Stomach (tissue), 9 donors: Measurements from ENCODE around the gene PTPRG. TPM values are rescaled to one million over a fixed set of nuclear protein-coding genes. Genes with fewer than 3 reads are reported as not detected.

Experiments
- DNase-seq, 2 donors: peaks; one replicate each; pipeline versions ENCODE4 v3.0.0 to v3.0.0-alpha.2; 2013 to 2019
- H3K27ac ChIP-seq, 5 donors: fragments of 200-600 bp in 4 of 5; sonication (generic) in 4 of 5; one replicate each; pipeline ENCODE4 v1.5.1; 2013 to 2019; ENCODE audit warnings: mild to moderate bottlenecking in 1 of 5, moderate library complexity in 1 of 5
- H3K27me3 ChIP-seq, 3 donors: fragments of 200-600 bp; sonication (generic); one replicate each; pipeline ENCODE4 v1.5.1; 2017 to 2019; ENCODE audit warnings: mixed run types in 1 of 3
- H3K36me3 ChIP-seq, 4 donors: fragments of 200-600 bp; sonication (generic); 1 replicate in 3 of 4; 2 replicates in 1 of 4; pipeline ENCODE4 v1.5.1; 2016 to 2019
- H3K4me1 ChIP-seq, 4 donors: fragments of 200-600 bp; sonication (generic); one replicate each; pipeline ENCODE4 v1.5.1; 2016 to 2019
- H3K4me3 ChIP-seq, 4 donors: fragments of 200-600 bp; sonication (generic) in 3 of 4; one replicate each; pipeline ENCODE4 v1.5.1; 2016 to 2019; ENCODE audit warnings: mild to moderate bottlenecking in 1 of 4
- H3K9me3 ChIP-seq, 4 donors: fragments of 200-600 bp; sonication (generic); one replicate each; pipeline ENCODE4 v1.5.1; 2016 to 2019
- CTCF ChIP-seq, 7 experiments: fragments of 450-650 bp in 4 of 7; fragments of 200-600 bp in 3 of 7; sonication (generic) in 3 of 7; IDR thresholded peaks; one replicate each; pipeline ENCODE4 v1.5.1; 2016 to 2019; ENCODE audit warnings: antibody characterized with exemption in 7 of 7, control low read depth in 2 of 7, mild to moderate bottlenecking in 1 of 7
- EP300 ChIP-seq: sonication (generic); formaldehyde crosslinking; IDR thresholded peaks from one replicate; pipeline ENCODE4 v1.6.1; 2017; ENCODE audit warnings: antibody characterized with exemption
- POLR2A ChIP-seq, 4 donors: fragments of 450-650 bp; IDR thresholded peaks; one replicate each; pipeline ENCODE4 v1.6.1; 2016; ENCODE audit warnings: antibody characterized with exemption in 4 of 4, control low read depth in 2 of 4, mild to moderate bottlenecking in 1 of 4, moderate library complexity in 1 of 4
- POLR2AphosphoS5 ChIP-seq, 3 donors: sonication (generic); formaldehyde crosslinking; IDR thresholded peaks; one replicate each; pipeline ENCODE4 v1.6.1; 2016; ENCODE audit warnings: antibody characterized with exemption in 3 of 3
- WGBS, 5 donors: extraction: QIAGEN DNeasy Blood & Tissue Kit in 3 of 5; methylation state at CpG; one replicate each; pipeline versions ENCODE4 v1.1.5 to v1.1.7; 2013 to 2018; 5-methylcytosine and 5-hydroxymethylcytosine counted together
- intact Hi-C: fragments of 100-400 bp; cut with DNase I; formaldehyde crosslinking; loops from one replicate; pipeline ENCODE4 v1.15.1; 2023; ENCODE audit warnings: low total_unique reads
- polyA plus RNA-seq, 3 donors: library from polyadenylated mRNA; stranded (reverse); fragments of 200-250 nt; gene quantifications; one replicate each; pipeline ENCODE4 v1.2.3, GENCODE V29; 2013
- total RNA-seq, 5 donors: library from RNA; depleted of rRNA; stranded (reverse); fragments of >200 nt; gene quantifications; one replicate each; pipeline versions ENCODE4 v1.1.0 to v1.2.3, GENCODE V29; 2014 to 2016
- donor health status: healthy with polysubstance abuse.
- donor health status: Bipolar disorder and iron deficiency.
- donor health status: healthy.

Gene PTPRG
- total and polyA plus RNA-seq, 8 donors = 2.4 to 96.0 (median 22.0) TPM

DNA sequence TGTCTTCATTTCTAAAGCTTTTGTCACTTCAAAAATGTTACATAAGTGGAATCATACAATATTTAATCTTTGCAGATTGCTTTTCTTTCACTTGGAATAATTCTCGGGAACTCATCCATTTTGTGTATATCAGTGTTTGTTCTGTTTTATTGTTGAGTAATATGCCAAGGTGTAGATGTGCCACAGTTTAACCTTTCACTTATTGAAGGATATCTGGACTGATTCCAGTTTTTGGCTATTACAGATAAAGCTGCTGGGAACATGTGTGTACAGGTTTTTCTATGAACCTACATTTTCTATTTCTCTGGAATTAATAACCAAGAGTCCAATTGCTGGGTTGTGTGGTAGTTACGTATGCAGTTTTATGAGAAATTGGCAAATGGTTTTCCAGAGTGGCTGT is 334.9 kb downstream of the PTPRG start:
- TF ChIP-seq EP300 (no peak), POLR2A (IDR thresholded peaks at IDR 0.05) (no peak), POLR2AphosphoS5 (IDR thresholded peaks at IDR 0.05) (no peak), CTCF (IDR thresholded peaks at IDR 0.05) (no peak)
- Histone ChIP-seq H3K4me1 (peaks cover 8 to 24% (median 13%) of the 10 kb centered on the region in 4 donors), H3K27ac (peak overlapping the region in 1 of 5 donors; percentile 72), H3K9me3 (no peaks in the 10 kb centered on the region), H3K27me3 (no peaks in the 10 kb centered on the region), H3K36me3 (no peaks in the 10 kb centered on the region), H3K4me3 (no peak overlapping the region)
- intact Hi-C loops = no loop called here
- no peak for DNase-seq
- WGBS, 5 donors = 65 to 81% (median 76%) methylated on average over 2 of the region's 2 CpGs

GRCh38 chr3:61897848-61898247 is 336.5 kb downstream of the PTPRG start:
- H3K36me3 ChIP-seq = no peaks in the 10 kb centered on the region
- DNase-seq = no peak
- 84 to 95% (median 87%) methylated on average over 2 of the region's 2 CpGs for WGBS, 5 donors
- intact Hi-C loops = no loop called here
- TF ChIP-seq EP300 = no peak
- H3K9me3 ChIP-seq = no peaks in the 10 kb centered on the region
- no peak overlapping the region for H3K27ac ChIP-seq
- H3K27me3 ChIP-seq = no peaks in the 10 kb centered on the region
- H3K4me3 ChIP-seq = no peak overlapping the region
- peaks cover 8 to 24% (median 13%) of the 10 kb centered on the region in 4 donors for H3K4me1 ChIP-seq

DNA sequence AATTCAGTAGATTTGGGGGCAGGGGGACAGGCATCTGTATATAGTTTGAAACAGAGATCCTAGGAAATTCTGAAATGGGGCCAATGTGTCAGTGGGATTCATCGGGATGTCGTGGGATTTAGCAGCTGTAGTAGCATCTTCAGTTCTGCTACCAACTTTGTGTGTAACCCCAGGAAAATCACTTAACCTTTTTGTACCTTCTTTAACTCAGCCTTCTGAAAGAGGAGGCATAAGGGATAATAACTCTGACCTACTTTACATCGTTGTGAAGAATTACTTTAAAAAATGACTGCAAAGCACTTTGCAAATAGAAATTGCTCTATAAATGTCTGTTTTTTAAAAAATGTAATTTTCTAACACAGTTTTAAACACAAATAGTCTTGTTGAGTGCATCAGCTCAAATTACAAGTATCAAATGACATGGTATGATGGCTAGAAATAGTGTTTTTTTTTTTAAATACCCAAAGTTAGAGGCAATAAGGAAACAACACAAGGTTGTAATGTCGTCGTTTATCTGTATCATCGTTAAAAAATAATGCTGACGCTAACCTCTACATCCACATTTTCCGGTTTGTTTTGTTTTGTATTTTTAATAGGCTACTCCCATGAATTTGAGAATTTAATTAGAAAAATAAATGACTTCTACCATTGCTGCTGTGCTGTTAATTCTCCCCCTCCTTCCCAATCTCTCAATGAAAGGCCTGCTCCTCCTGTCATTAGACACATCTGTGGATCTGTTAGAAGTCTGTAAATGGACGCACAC is 338.5 kb downstream of the PTPRG start:
- DNase-seq = no peak
- Histone ChIP-seq H3K9me3 (no peaks in the 10 kb centered on the region), H3K4me1 (peaks cover 20 to 35% (median 22%) of the 10 kb centered on the region in 4 donors), H3K4me3 (no peak overlapping the region), H3K36me3 (no peaks in the 10 kb centered on the region), H3K27me3 (no peaks in the 10 kb centered on the region), H3K27ac (no peak overlapping the region)
- TF ChIP-seq EP300 (no peak), POLR2AphosphoS5 (IDR thresholded peaks at IDR 0.05) (no peak), CTCF (IDR thresholded peaks at IDR 0.05) (no peak), POLR2A (IDR thresholded peaks at IDR 0.05) (no peak)
- WGBS, 5 donors = 89 to 94% (median 93%) methylated on average over 9 of the region's 9 CpGs
- intact Hi-C loops = no loop called here

DNA sequence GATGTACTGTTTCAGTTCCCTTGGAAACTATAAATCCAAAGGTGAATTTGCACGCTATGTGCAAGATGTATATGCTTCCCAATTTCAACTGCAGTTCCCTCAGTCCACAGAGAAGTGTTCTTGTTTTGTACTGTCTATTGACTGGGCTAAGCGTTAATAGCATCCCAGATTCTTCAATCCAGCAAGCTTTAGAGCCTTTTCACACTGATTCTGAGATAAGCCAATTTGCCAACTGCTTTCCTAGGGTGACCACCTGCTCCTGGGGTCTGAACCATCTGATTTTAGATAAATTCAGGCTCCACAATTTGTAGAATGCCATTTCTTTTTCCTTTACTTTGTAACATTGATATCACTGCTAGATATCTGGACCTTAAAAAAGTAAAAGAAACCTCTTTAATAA is 340.1 kb downstream of the PTPRG start:
- Histone ChIP-seq H3K4me3 (no peak overlapping the region), H3K4me1 (peaks cover 8 to 25% (median 14%) of the 10 kb centered on the region in 4 donors), H3K27ac (no peak overlapping the region), H3K36me3 (no peaks in the 10 kb centered on the region), H3K27me3 (no peaks in the 10 kb centered on the region), H3K9me3 (no peaks in the 10 kb centered on the region)
- 84 to 98% (median 93%) methylated on average over 2 of the region's 2 CpGs for WGBS, 5 donors
- intact Hi-C loops = no loop called here
- no peak for TF ChIP-seq EP300
- no peak for TF ChIP-seq CTCF (IDR thresholded peaks at IDR 0.05)
- TF ChIP-seq POLR2AphosphoS5 (IDR thresholded peaks at IDR 0.05) = no peak
- TF ChIP-seq POLR2A (IDR thresholded peaks at IDR 0.05) = no peak
- DNase-seq = no peak

DNA sequence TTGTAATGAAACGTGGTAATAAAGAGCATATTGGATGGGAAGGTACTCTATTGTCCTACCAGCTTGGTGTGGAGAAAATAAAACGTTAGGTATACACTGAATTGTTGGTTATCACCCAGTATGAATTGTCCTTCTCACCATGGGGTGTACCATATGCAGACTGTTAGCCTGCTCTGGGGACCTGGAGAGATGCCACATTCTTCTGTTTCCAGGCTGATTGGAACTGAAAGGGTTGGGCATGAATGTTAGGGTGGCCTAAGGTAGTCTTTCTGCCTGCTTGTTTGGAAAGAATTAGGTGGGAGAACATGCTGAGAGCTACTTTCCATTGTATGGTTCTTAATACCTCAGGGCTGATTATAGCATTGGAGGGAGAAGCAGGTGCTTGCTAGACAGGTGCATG is 340.6 kb downstream of the PTPRG start:
- DNase-seq = no peak
- Histone ChIP-seq H3K36me3 (no peaks in the 10 kb centered on the region), H3K27me3 (no peaks in the 10 kb centered on the region), H3K4me1 (peaks cover 8 to 24% (median 14%) of the 10 kb centered on the region in 4 donors), H3K9me3 (no peaks in the 10 kb centered on the region), H3K4me3 (no peak overlapping the region), H3K27ac (no peak overlapping the region)
- WGBS, 5 donors = 50 to 78% (median 57%) methylated on average over 2 of the region's 2 CpGs
- TF ChIP-seq POLR2AphosphoS5 (IDR thresholded peaks at IDR 0.05) (no peak), CTCF (IDR thresholded peaks at IDR 0.05) (no peak), POLR2A (IDR thresholded peaks at IDR 0.05) (no peak)
- intact Hi-C loops = no loop called here
